H1 (cell line): Measurements from ENCODE around the gene CPSF4. TPM values are rescaled to one million over a fixed set of nuclear protein-coding genes. Genes with fewer than 3 reads are reported as not detected.

Experiments used
- ASH2L ChIP-seq: fragments of 200-600, 300-600 bp; sonication (generic); IDR thresholded peaks from one replicate; pipeline ENCODE4 v1.7.1; 2017; ENCODE audit warnings: low read length
- ATF3 ChIP-seq: IDR thresholded peaks from 2 replicates; pipeline ENCODE4 v1.6.1; 2011; ENCODE audit warnings: low read depth, mild to moderate bottlenecking, low read length; ENCODE audit not compliant: insufficient read depth
- BRCA1 ChIP-seq: IDR thresholded peaks from 2 replicates; pipeline ENCODE4 v1.6.1; 2012; ENCODE audit warnings: low read depth, low read length, improper control_type of control experiment
- CEBPB ChIP-seq: IDR thresholded peaks from 2 replicates; pipeline ENCODE4 v1.6.1; 2012; ENCODE audit warnings: low read depth, low read length
- CHD2 ChIP-seq: IDR thresholded peaks from 2 replicates; pipeline ENCODE4 v1.6.1; 2012; ENCODE audit warnings: low read length, improper control_type of control experiment
- EGR1 ChIP-seq: IDR thresholded peaks from 2 replicates; pipeline ENCODE4 v1.6.1; 2011; ENCODE audit warnings: low read depth, low read length, borderline replicate concordance
- FOSL1 ChIP-seq: IDR thresholded peaks from 2 replicates; pipeline ENCODE4 v1.6.1; 2011; ENCODE audit warnings: mild to moderate bottlenecking, low read depth, low read length, moderate library complexity; ENCODE audit not compliant: insufficient read depth
- GABPA ChIP-seq: IDR thresholded peaks from 2 replicates; pipeline ENCODE4 v1.6.1; 2011; ENCODE audit warnings: mild to moderate bottlenecking, low read length, moderate library complexity, borderline replicate concordance; ENCODE audit not compliant: insufficient read depth
- HDAC2 ChIP-seq, 2 experiments: fragments of 300-600 bp in 1 of 2; sonication (generic) in 1 of 2; IDR thresholded peaks; 2 replicates each; pipeline ENCODE4 v1.6.1; 2011 to 2012; ENCODE audit warnings: low read depth in 2 of 2, low read length in 2 of 2, mild to moderate bottlenecking in 2 of 2, moderate library complexity in 2 of 2, borderline replicate concordance in 1 of 2, inconsistent platforms in 1 of 2
- HDAC6 ChIP-seq: IDR thresholded peaks from one replicate; pipeline ENCODE4 v1.7.1; 2012; ENCODE audit warnings: low read depth, mild to moderate bottlenecking, inconsistent platforms, low read length, moderate library complexity
- KDM5A ChIP-seq: fragments of 200-600 bp; IDR thresholded peaks from 2 replicates; pipeline ENCODE4 v1.7.1; 2012; ENCODE audit warnings: mild to moderate bottlenecking, low read length, inconsistent platforms, mixed read lengths
- NANOG ChIP-seq: IDR thresholded peaks from 2 replicates; pipeline ENCODE4 v1.6.1; 2011; ENCODE audit warnings: low read length, low read depth, mild to moderate bottlenecking, inconsistent platforms; ENCODE audit not compliant: insufficient read depth, poor library complexity, severe bottlenecking
- POLR2AphosphoS5 ChIP-seq: IDR thresholded peaks from 2 replicates; pipeline ENCODE4 v1.6.1; 2011; ENCODE audit warnings: low read depth, low read length
- RBBP5 ChIP-seq: IDR thresholded peaks from 2 replicates; pipeline ENCODE4 v1.7.1; 2012; ENCODE audit warnings: low read depth, mild to moderate bottlenecking, inconsistent platforms, low read length, moderate library complexity, borderline replicate concordance
- RNF2 ChIP-seq: fragments of 200-900, 300-1000 bp; sonication (generic); IDR thresholded peaks from 2 replicates; pipeline ENCODE4 v1.7.1; 2016; ENCODE audit warnings: borderline replicate concordance, low read depth, mild to moderate bottlenecking, antibody characterized with exemption, low read length; ENCODE audit not compliant: poor library complexity, severe bottlenecking; ENCODE audit errors: missing control alignments
- RXRA ChIP-seq: IDR thresholded peaks from 2 replicates; pipeline ENCODE4 v1.6.1; 2011; ENCODE audit warnings: low read depth, mild to moderate bottlenecking, low read length, moderate library complexity; ENCODE audit not compliant: insufficient read depth
- SAP30 ChIP-seq: fragments of 300-600 bp; sonication (generic); IDR thresholded peaks from 2 replicates; pipeline ENCODE4 v1.7.1; 2012; ENCODE audit warnings: low read length, moderate library complexity, mild to moderate bottlenecking, inconsistent platforms; ENCODE audit not compliant: insufficient read depth, insufficient replicate concordance
- SP1 ChIP-seq: IDR thresholded peaks from 2 replicates; pipeline ENCODE4 v1.6.1; 2011; ENCODE audit warnings: low read depth, low read length
- SUZ12 ChIP-seq: fragments of 200-600 bp; sonication (generic); IDR thresholded peaks from 2 replicates; pipeline ENCODE4 v1.6.1; 2012; ENCODE audit warnings: mild to moderate bottlenecking, inconsistent platforms, low read length, moderate library complexity, mixed read lengths
- TEAD4 ChIP-seq: IDR thresholded peaks from 2 replicates; pipeline ENCODE4 v1.6.1; 2012; ENCODE audit warnings: low read depth, low read length, inconsistent platforms, mixed read lengths
- polyA plus RNA-seq, 7 experiments: library from polyadenylated mRNA; depleted of rRNA in 3 of 7; stranded (reverse) in 5 of 7; unstranded in 2 of 7; fragments of >200 nt in 5 of 7; fragments of 200-250 nt in 2 of 7; gene quantifications; 1 replicate in 5 of 7; 2 replicates in 1 of 7; 4 replicates in 1 of 7; pipeline versions ENCODE4 v1.2.1 to v1.2.3, GENCODE V29; 2011 to 2013; ENCODE audit warnings: missing spikeins in 2 of 7, mixed read lengths in 2 of 7
- total RNA-seq: library from RNA; stranded (reverse); fragmentation: NEBNext Ultra II Directional; extraction: Animal tissue kit (Norgen Biotek cat#: 25700); gene quantifications from 2 replicates; pipeline ENCODE4 v1.2.1, GENCODE V29; 2021
- TF ChIP-seq, protein P1 (sequence below): IDR thresholded peaks from 2 replicates; pipeline ENCODE4 v1.6.1; 2011; ENCODE audit warnings: low read length, improper control_type of control experiment

The CPSF4 gene
- total and polyA plus RNA-seq, 2 of the 8 experiments (the other 6 are each of a cell fraction or from before 2014, with no cell fraction given) = 77.5 to 103 TPM

GRCh38 chr7:99499721-99500636, 61.2 kb downstream of the CPSF4 start, which contains the start of gene ZNF394 (continued):
- TF ChIP-seq BRCA1 = no peak
- no peak for TF ChIP-seq CEBPB
- peak; percentile 91 for TF ChIP-seq POLR2AphosphoS5
- TF ChIP-seq RBBP5 = peak; percentile 92
- TF ChIP-seq RXRA = no peak
- TF ChIP-seq HDAC6 = no peak
- TF ChIP-seq GABPA = peak; percentile 96
- TF ChIP-seq, protein P1, sequence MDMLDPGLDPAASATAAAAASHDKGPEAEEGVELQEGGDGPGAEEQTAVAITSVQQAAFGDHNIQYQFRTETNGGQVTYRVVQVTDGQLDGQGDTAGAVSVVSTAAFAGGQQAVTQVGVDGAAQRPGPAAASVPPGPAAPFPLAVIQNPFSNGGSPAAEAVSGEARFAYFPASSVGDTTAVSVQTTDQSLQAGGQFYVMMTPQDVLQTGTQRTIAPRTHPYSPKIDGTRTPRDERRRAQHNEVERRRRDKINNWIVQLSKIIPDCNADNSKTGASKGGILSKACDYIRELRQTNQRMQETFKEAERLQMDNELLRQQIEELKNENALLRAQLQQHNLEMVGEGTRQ = no peak; the same call in 1 of the 2 replicates
- TF ChIP-seq SAP30 = no peak
- no peak for TF ChIP-seq HDAC2 (IDR thresholded peaks at IDR 0.05; ENCODE audit: borderline replicate concordance in 1 of 2, low read depth in 2 of 2, low read length in 2 of 2)
- TF ChIP-seq NANOG = no peak
- TF ChIP-seq KDM5A = peak; percentile 59
- TF ChIP-seq FOSL1 = no peak
- TF ChIP-seq SUZ12 = no peak
- TF ChIP-seq RNF2 = no peak
- peak; percentile 89 for TF ChIP-seq EGR1
- TF ChIP-seq ASH2L = peak; percentile 77
- TF ChIP-seq TEAD4 = peak; percentile 2; the same call in 1 of the 2 replicates
- no peak for TF ChIP-seq CHD2
- 0 out of 2 replicates have a peak, but pooled peaks have one; percentile 23 for TF ChIP-seq SP1
- no peak for TF ChIP-seq ATF3
